Natural killer cell (primary cell): ENCODE data around the gene C22orf23. TPM values are rescaled to one million over a fixed set of nuclear protein-coding genes. Genes with fewer than 3 reads are reported as not detected.

Experiments
- ATAC-seq, 3 donors: fragments of 150-1000 bp in 2 of 3; fragments of 200-7000 bp in 1 of 3; cut with Tn5 transposase; 1 replicate in 1 of 3; 2 replicates in 2 of 3; pipeline ENCODE4 v1.10.0; 2021; ENCODE audit warnings: mild to moderate bottlenecking in 2 of 3, moderate library complexity in 2 of 3
- DNase-seq, 2 donors: peaks; one replicate each; pipeline versions ENCODE4 v3.0.0 to v3.0.0-alpha.2; 2013 to 2021; ENCODE audit warnings: mixed read lengths in 1 of 2
- H3K27ac ChIP-seq: one replicate; pipeline ENCODE4 v1.5.1; 2013; ENCODE audit warnings: mild to moderate bottlenecking, low read length
- H3K27me3 ChIP-seq: one replicate; pipeline ENCODE4 v1.6.1; 2013; ENCODE audit warnings: low read length; ENCODE audit not compliant: control insufficient read depth, insufficient read depth
- H3K36me3 ChIP-seq: one replicate; pipeline ENCODE4 v1.6.1; 2013; ENCODE audit warnings: low read length; ENCODE audit not compliant: control insufficient read depth, insufficient read depth
- H3K4me1 ChIP-seq: one replicate; pipeline ENCODE4 v1.6.1; 2013; ENCODE audit warnings: low read length; ENCODE audit not compliant: control insufficient read depth, insufficient read depth
- H3K4me3 ChIP-seq: one replicate; pipeline ENCODE4 v1.5.1; 2013; ENCODE audit warnings: low read length
- H3K9me3 ChIP-seq: one replicate; pipeline ENCODE4 v1.6.1; 2013; ENCODE audit warnings: low read length; ENCODE audit not compliant: control insufficient read depth, insufficient read depth
- H3K27ac Mint-ChIP-seq, 2 donors: one replicate each; pipeline ENCODE4 v1.8.0; 2022; ENCODE audit warnings: mild to moderate bottlenecking in 2 of 2, mixed read lengths in 2 of 2, moderate library complexity in 1 of 2
- H3K27me3 Mint-ChIP-seq, 2 donors: one replicate each; pipeline ENCODE4 v1.8.0; 2022; ENCODE audit warnings: low read depth in 2 of 2, mixed read lengths in 2 of 2
- H3K36me3 Mint-ChIP-seq: one replicate; pipeline ENCODE4 v1.8.0; 2022; ENCODE audit warnings: mixed read lengths
- H3K4me1 Mint-ChIP-seq, 2 donors: one replicate each; pipeline ENCODE4 v1.8.0; 2022; ENCODE audit warnings: mixed read lengths in 2 of 2
- H3K4me3 Mint-ChIP-seq: one replicate; pipeline ENCODE4 v1.8.0; 2022; ENCODE audit warnings: mild to moderate bottlenecking, moderate library complexity, mixed read lengths
- H3K9me3 Mint-ChIP-seq, 2 donors: one replicate each; pipeline ENCODE4 v1.8.0; 2022; ENCODE audit warnings: mixed read lengths in 2 of 2
- CTCF ChIP-seq: fragments of 200-600 bp; IDR thresholded peaks from one replicate; pipeline ENCODE4 v1.8.0; 2022; ENCODE audit warnings: antibody characterized with exemption
- WGBS: methylation state at CpG from one replicate; pipeline ENCODE4 v1.1.7; 2013; ENCODE audit warnings: missing lambda C conversion rate; ENCODE audit not compliant: insufficient coverage; 5-methylcytosine and 5-hydroxymethylcytosine counted together
- intact Hi-C: fragments of 100-400 bp; cut with micrococcal nuclease; formaldehyde crosslinking; loops from one replicate; pipeline ENCODE4 v1.14.2; 2022
- total RNA-seq, 4 donors: library from RNA; stranded (reverse); fragments of 120-200 nt in 1 of 4; gene quantifications; one replicate each; pipeline versions ENCODE4 v1.2.3 to v1.2.4, GENCODE V29; 2013 to 2022

Gene C22orf23
- total RNA-seq, 3 donors from 2014 or later (not counting 1 experiment from before 2014, with no cell fraction given) = not detected

- Mint-ChIP-seq H3K27ac (no peak overlapping the region), H3K36me3 (no peaks in the 10 kb centered on the region), H3K4me1 (no peaks in the 10 kb centered on the region), H3K4me3 (no peak overlapping the region), H3K9me3 (no peaks in the 10 kb centered on the region), H3K27me3 (no peaks in the 10 kb centered on the region)
- Histone ChIP-seq H3K27me3 (no peaks in the 10 kb centered on the region), H3K4me1 (no peaks in the 10 kb centered on the region), H3K36me3 (peaks cover 16% of the 10 kb centered on the region), H3K4me3 (no peak overlapping the region), H3K9me3 (no peaks in the 10 kb centered on the region), H3K27ac (no peak overlapping the region)
- TF ChIP-seq CTCF = no peak
- no peak for ATAC-seq
- no peak for DNase-seq
- intact Hi-C loops = no loop called here
- 98% methylated on average over 12 of the region's 12 CpGs for WGBS
These were observed 10.1 kb downstream of the C22orf23 start for GRCh38 chr22:37943136-37943824.

- Histone ChIP-seq H3K27me3 (no peaks in the 10 kb centered on the region), H3K9me3 (no peaks in the 10 kb centered on the region), H3K36me3 (peaks cover 20% of the 10 kb centered on the region), H3K4me1 (no peaks in the 10 kb centered on the region), H3K4me3 (no peak overlapping the region), H3K27ac (no peak overlapping the region)
- DNase-seq (no peak), ATAC-seq (no peak)
- no peak overlapping the region for H3K27ac Mint-ChIP-seq
- H3K36me3 Mint-ChIP-seq = no peaks in the 10 kb centered on the region
- H3K4me1 Mint-ChIP-seq = no peaks in the 10 kb centered on the region
- 97% methylated on average over 8 of the region's 8 CpGs for WGBS
- H3K27me3 Mint-ChIP-seq = no peaks in the 10 kb centered on the region
- no peak overlapping the region for H3K4me3 Mint-ChIP-seq
- TF ChIP-seq CTCF = no peak
- intact Hi-C loops = no loop called here
- no peaks in the 10 kb centered on the region for H3K9me3 Mint-ChIP-seq
These were observed 11.3 kb downstream of the C22orf23 start for GRCh38 chr22:37942133-37942532.

GRCh38 chr22:37940698-37941376 lies 12.6 kb downstream of the C22orf23 start:
- Histone ChIP-seq H3K27ac (no peak overlapping the region), H3K4me1 (no peaks in the 10 kb centered on the region), H3K4me3 (no peak overlapping the region), H3K27me3 (no peaks in the 10 kb centered on the region), H3K9me3 (no peaks in the 10 kb centered on the region), H3K36me3 (peaks cover 23% of the 10 kb centered on the region)
- Mint-ChIP-seq H3K4me3 (no peak overlapping the region), H3K27ac (no peak overlapping the region), H3K27me3 (no peaks in the 10 kb centered on the region), H3K9me3 (no peaks in the 10 kb centered on the region), H3K4me1 (no peaks in the 10 kb centered on the region), H3K36me3 (no peaks in the 10 kb centered on the region)
- ATAC-seq (no peak), DNase-seq (no peak)
- intact Hi-C loops = no loop called here
- no peak for TF ChIP-seq CTCF
- 83% methylated on average over 12 of the region's 12 CpGs for WGBS
